Liver (tissue), 3 donors: ENCODE data around the gene MPPED2.

ENCODE experiments used
- JUND ChIP-seq, 2 donors: IDR thresholded peaks; 2 replicates each; pipeline ENCODE4 v1.6.1; 2016; ENCODE audit warnings: antibody characterized with exemption in 2 of 2
- SP1 ChIP-seq: IDR thresholded peaks from 2 replicates; pipeline ENCODE4 v1.6.1; 2018; ENCODE audit warnings: antibody characterized with exemption, mild to moderate bottlenecking
- TAF1 ChIP-seq: conservative IDR thresholded peaks from 2 replicates; pipeline ENCODE4 v1.6.1; 2016; ENCODE audit warnings: antibody characterized with exemption, mild to moderate bottlenecking
- TF ChIP-seq, protein P1 (sequence below): fragments of 150-350 bp; IDR thresholded peaks from 2 replicates; pipeline ENCODE4 v1.5.1; 2017; ENCODE audit warnings: improper control_type of control experiment, low read depth, low read length; ENCODE audit not compliant: missing input control
- TF ChIP-seq, protein P2 (sequence below): IDR thresholded peaks from 2 replicates; pipeline ENCODE4 v1.6.1; 2016; ENCODE audit warnings: antibody characterized with exemption
- TF ChIP-seq, protein P3 (sequence below): IDR thresholded peaks from 2 replicates; pipeline ENCODE4 v1.6.1; 2016; ENCODE audit warnings: antibody characterized with exemption, mild to moderate bottlenecking
- donor health status: healthy.
- donor health status: healthy.

DNA sequence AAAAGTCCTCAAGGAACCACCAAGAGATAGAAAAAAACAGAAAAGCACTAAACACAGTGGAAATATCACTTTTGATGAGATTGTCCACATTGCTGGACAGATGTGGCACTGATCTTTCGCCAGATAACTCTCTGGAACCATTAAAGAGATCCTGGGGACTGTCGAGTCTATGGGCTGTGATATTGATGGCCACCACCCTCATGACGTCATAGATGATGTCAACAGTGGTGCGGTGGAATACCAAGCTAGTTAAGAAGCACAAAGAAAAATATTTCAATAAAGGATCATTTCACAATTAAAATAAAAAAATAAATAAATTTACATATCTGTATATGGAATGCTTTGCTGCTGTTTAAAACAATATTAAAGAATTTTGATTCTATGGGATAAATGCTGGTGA lies 217.8 kb downstream of the MPPED2 start:
- TF ChIP-seq, protein P1, sequence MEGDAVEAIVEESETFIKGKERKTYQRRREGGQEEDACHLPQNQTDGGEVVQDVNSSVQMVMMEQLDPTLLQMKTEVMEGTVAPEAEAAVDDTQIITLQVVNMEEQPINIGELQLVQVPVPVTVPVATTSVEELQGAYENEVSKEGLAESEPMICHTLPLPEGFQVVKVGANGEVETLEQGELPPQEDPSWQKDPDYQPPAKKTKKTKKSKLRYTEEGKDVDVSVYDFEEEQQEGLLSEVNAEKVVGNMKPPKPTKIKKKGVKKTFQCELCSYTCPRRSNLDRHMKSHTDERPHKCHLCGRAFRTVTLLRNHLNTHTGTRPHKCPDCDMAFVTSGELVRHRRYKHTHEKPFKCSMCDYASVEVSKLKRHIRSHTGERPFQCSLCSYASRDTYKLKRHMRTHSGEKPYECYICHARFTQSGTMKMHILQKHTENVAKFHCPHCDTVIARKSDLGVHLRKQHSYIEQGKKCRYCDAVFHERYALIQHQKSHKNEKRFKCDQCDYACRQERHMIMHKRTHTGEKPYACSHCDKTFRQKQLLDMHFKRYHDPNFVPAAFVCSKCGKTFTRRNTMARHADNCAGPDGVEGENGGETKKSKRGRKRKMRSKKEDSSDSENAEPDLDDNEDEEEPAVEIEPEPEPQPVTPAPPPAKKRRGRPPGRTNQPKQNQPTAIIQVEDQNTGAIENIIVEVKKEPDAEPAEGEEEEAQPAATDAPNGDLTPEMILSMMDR: no peak
- no peak for TF ChIP-seq JUND (IDR thresholded peaks at IDR 0.05)
- TF ChIP-seq, protein P2, sequence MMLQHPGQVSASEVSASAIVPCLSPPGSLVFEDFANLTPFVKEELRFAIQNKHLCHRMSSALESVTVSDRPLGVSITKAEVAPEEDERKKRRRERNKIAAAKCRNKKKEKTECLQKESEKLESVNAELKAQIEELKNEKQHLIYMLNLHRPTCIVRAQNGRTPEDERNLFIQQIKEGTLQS: no peak
- TF ChIP-seq SP1: no peak
- no peak for TF ChIP-seq TAF1
- TF ChIP-seq, protein P3, sequence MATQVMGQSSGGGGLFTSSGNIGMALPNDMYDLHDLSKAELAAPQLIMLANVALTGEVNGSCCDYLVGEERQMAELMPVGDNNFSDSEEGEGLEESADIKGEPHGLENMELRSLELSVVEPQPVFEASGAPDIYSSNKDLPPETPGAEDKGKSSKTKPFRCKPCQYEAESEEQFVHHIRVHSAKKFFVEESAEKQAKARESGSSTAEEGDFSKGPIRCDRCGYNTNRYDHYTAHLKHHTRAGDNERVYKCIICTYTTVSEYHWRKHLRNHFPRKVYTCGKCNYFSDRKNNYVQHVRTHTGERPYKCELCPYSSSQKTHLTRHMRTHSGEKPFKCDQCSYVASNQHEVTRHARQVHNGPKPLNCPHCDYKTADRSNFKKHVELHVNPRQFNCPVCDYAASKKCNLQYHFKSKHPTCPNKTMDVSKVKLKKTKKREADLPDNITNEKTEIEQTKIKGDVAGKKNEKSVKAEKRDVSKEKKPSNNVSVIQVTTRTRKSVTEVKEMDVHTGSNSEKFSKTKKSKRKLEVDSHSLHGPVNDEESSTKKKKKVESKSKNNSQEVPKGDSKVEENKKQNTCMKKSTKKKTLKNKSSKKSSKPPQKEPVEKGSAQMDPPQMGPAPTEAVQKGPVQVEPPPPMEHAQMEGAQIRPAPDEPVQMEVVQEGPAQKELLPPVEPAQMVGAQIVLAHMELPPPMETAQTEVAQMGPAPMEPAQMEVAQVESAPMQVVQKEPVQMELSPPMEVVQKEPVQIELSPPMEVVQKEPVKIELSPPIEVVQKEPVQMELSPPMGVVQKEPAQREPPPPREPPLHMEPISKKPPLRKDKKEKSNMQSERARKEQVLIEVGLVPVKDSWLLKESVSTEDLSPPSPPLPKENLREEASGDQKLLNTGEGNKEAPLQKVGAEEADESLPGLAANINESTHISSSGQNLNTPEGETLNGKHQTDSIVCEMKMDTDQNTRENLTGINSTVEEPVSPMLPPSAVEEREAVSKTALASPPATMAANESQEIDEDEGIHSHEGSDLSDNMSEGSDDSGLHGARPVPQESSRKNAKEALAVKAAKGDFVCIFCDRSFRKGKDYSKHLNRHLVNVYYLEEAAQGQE: no peak
